A673 (cell line): Measurements from ENCODE around the gene RPL38. TPM values are rescaled to one million over a fixed set of nuclear protein-coding genes. Genes with fewer than 3 reads are reported as not detected.

Experiments
- BruUV-seq: library from RNA; stranded (reverse); fragments of 400-500 nt; replicated peaks from 2 replicates; lab custom pipeline; 2021; lab: Mats Ljungman, UMichigan
- CTCF ChIA-PET: fragments of 300-600 bp; sonication (Branson Sonifier 250); formaldehyde crosslinking; loops from one replicate; lab custom pipeline; 2022; ENCODE audit warnings: antibody characterized with exemption; lab: Charles Lee
- POLR2A ChIA-PET: fragments of 300-600 bp; sonication (Branson Sonifier 250); formaldehyde crosslinking; loops from one replicate; lab custom pipeline; 2022; ENCODE audit warnings: antibody characterized with exemption; ENCODE audit not compliant: low non-redundant PET; lab: Charles Lee
- DNase-seq: peaks from one replicate; pipeline ENCODE4 v3.0.0-alpha.2; 2015; ENCODE audit warnings: low spot score
- H3K27ac ChIP-seq: fragments of 200-600 bp; sonication (generic); 2 replicates; pipeline ENCODE4 v1.5.1; 2016; ENCODE audit warnings: mixed run types, low read depth, mild to moderate bottlenecking, mixed read lengths, antibody characterized with exemption, low read length; ENCODE audit not compliant: poor library complexity, severe bottlenecking
- H3K27me3 ChIP-seq: fragments of 200-600 bp; sonication (generic); replicated peaks from 2 replicates; pipeline ENCODE4 v1.6.1; 2017; ENCODE audit warnings: mixed run types, low read depth, mild to moderate bottlenecking, mixed read lengths, antibody characterized with exemption, low read length; ENCODE audit not compliant: insufficient read depth, poor library complexity
- H3K36me3 ChIP-seq: fragments of 200-600 bp; sonication (generic); 2 replicates; pipeline ENCODE4 v1.6.1; 2016; ENCODE audit warnings: mixed run types, mild to moderate bottlenecking, mixed read lengths, antibody characterized with exemption, low read length; ENCODE audit not compliant: insufficient read depth, poor library complexity, severe bottlenecking
- H3K4me1 ChIP-seq: fragments of 200-600 bp; sonication (generic); 2 replicates; pipeline ENCODE4 v1.6.1; 2017; ENCODE audit warnings: mixed run types, mild to moderate bottlenecking, mixed read lengths, antibody characterized with exemption, low read length; ENCODE audit not compliant: insufficient read depth, poor library complexity, severe bottlenecking
- H3K4me3 ChIP-seq: fragments of 200-600 bp; sonication (generic); 2 replicates; pipeline ENCODE4 v1.5.1; 2016; ENCODE audit warnings: low read depth, mixed run types, mild to moderate bottlenecking, mixed read lengths, low read length; ENCODE audit not compliant: poor library complexity, severe bottlenecking
- H3K9me3 ChIP-seq: fragments of 200-600 bp; sonication (generic); 2 replicates; pipeline ENCODE4 v1.6.1; 2016; ENCODE audit warnings: mixed run types, low read depth, mild to moderate bottlenecking, mixed read lengths, antibody characterized with exemption, low read length; ENCODE audit not compliant: poor library complexity, severe bottlenecking
- EZH2 ChIP-seq: fragments of 200-600 bp; sonication (generic); IDR thresholded peaks from 2 replicates; pipeline ENCODE4 v1.6.1; 2017; ENCODE audit warnings: borderline replicate concordance, low read depth, mild to moderate bottlenecking, mixed read lengths, antibody characterized with exemption, low read length; ENCODE audit not compliant: poor library complexity, severe bottlenecking
- intact Hi-C: fragments of 100-400 bp; cut with micrococcal nuclease; formaldehyde crosslinking; loops from one replicate; pipeline ENCODE4 v1.10.0; 2022; ENCODE audit not compliant: unreplicated experiment
- total RNA-seq: library from RNA; stranded (reverse); gene quantifications from 2 replicates; pipeline ENCODE4 v1.2.3, GENCODE V29; 2021
- TF ChIP-seq, protein P1 (sequence below): fragments of 300-800, 200-600 bp; sonication (generic); conservative IDR thresholded peaks from 2 replicates; pipeline ENCODE4 v1.5.1; 2017; ENCODE audit warnings: low read depth, mild to moderate bottlenecking, antibody characterized with exemption, low read length, moderate library complexity, mixed read lengths

Gene RPL38
- total RNA-seq, 1 experiment from 2014 or later = 996 TPM

GRCh38 chr17:74201250-74201649, 2.2 kb upstream of the RPL38 start:
- Histone ChIP-seq H3K36me3 (peaks cover 25% of the 10 kb centered on the region), H3K27me3 (peaks cover 10% of the 10 kb centered on the region), H3K9me3 (no peaks in the 10 kb centered on the region), H3K27ac (no peak overlapping the region), H3K4me3 (no peak overlapping the region), H3K4me1 (peaks cover 16% of the 10 kb centered on the region)
- intact Hi-C loops = no loop called here
- TF ChIP-seq, protein P1, sequence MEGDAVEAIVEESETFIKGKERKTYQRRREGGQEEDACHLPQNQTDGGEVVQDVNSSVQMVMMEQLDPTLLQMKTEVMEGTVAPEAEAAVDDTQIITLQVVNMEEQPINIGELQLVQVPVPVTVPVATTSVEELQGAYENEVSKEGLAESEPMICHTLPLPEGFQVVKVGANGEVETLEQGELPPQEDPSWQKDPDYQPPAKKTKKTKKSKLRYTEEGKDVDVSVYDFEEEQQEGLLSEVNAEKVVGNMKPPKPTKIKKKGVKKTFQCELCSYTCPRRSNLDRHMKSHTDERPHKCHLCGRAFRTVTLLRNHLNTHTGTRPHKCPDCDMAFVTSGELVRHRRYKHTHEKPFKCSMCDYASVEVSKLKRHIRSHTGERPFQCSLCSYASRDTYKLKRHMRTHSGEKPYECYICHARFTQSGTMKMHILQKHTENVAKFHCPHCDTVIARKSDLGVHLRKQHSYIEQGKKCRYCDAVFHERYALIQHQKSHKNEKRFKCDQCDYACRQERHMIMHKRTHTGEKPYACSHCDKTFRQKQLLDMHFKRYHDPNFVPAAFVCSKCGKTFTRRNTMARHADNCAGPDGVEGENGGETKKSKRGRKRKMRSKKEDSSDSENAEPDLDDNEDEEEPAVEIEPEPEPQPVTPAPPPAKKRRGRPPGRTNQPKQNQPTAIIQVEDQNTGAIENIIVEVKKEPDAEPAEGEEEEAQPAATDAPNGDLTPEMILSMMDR = no peak
- no peak for TF ChIP-seq EZH2
- no TSS peak for BruUV-seq
- peak; percentile 79 for DNase-seq
- POLR2A ChIA-PET = no interaction called here
- CTCF ChIA-PET = no interaction called here

GRCh38 chr17:74201948-74202347, 1.5 kb upstream of the RPL38 start:
- no peak for TF ChIP-seq EZH2
- TF ChIP-seq, protein P1 = no peak
- Histone ChIP-seq H3K4me1 (peaks cover 16% of the 10 kb centered on the region), H3K4me3 (no peak overlapping the region), H3K36me3 (peaks cover 30% of the 10 kb centered on the region), H3K27ac (no peak overlapping the region), H3K27me3 (peaks cover 4% of the 10 kb centered on the region), H3K9me3 (no peaks in the 10 kb centered on the region)
- no peak for DNase-seq
- ChIA-PET POLR2A (no interaction called here), CTCF (no interaction called here)
- no TSS peak for BruUV-seq
- intact Hi-C loops = no loop called here

DNA sequence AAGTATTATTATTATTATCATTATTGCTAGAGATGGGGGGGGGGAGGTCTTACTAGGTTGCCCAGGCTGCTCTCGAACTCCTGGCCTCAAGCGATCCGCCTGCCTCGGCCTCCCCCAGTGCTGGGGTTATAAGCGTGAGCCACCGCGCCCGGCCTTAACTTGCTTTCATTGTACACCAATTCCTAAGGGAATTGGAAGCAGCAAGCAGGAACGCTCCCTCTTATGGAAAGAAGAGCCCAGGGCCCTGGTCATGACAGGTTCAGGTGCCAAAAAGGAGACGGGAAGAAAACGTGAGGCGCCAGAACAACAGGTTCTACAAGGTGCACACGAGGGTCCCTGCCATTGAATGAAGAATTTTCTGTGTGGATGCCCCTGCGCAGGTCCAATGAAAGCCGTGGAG, 540 bp upstream of the RPL38 start:
- CTCF ChIA-PET = interaction anchor here (0.6 to 1.3 kb wide), 5 partner anchors 10 to 988 kb away, joined by 3 to 10 read pairs (median 4); partner anchors contain the start of gene TTYH2
- TF ChIP-seq EZH2 = no peak
- TF ChIP-seq, protein P1 = no peak
- POLR2A ChIA-PET = interaction anchor here (0.6 kb wide), 1 partner anchor 327 kb away, joined by 7 read pairs; no protein-coding TSS in a partner anchor

More for the DNA sequence above, 540 bp upstream of the RPL38 start:
- BruUV-seq = no TSS peak
- Histone ChIP-seq H3K4me1 (peaks cover 16% of the 10 kb centered on the region), H3K27ac (no peak overlapping the region), H3K27me3 (no peaks in the 10 kb centered on the region), H3K4me3 (peak overlapping the region; percentile 98), H3K36me3 (peaks cover 40% of the 10 kb centered on the region), H3K9me3 (no peaks in the 10 kb centered on the region)
- DNase-seq = peak; percentile 33
- intact Hi-C loops = no loop called here
